HepG2 (cell line): ENCODE data around the gene SALL4. TPM values are rescaled to one million over a fixed set of nuclear protein-coding genes. Genes with fewer than 3 reads are reported as not detected.

ENCODE experiments used
- AGO1 ChIP-seq: fragments of 200-400 bp; formaldehyde crosslinking; IDR thresholded peaks from 2 replicates; pipeline ENCODE4 v1.6.1; 2017; ENCODE audit warnings: mild to moderate bottlenecking, low read depth, low read length, moderate library complexity; ENCODE audit not compliant: poor library complexity, severe bottlenecking
- ATF1 ChIP-seq: IDR thresholded peaks from 2 replicates; pipeline ENCODE4 v1.6.1; 2016; ENCODE audit warnings: mild to moderate bottlenecking, control low read depth
- CREM ChIP-seq, 2 experiments: sonication (generic) in 1 of 2; formaldehyde crosslinking in 1 of 2; IDR thresholded peaks; 2 replicates each; pipeline versions ENCODE4 v1.4.0 to v1.6.1; 2016 to 2020; ENCODE audit warnings: antibody characterized with exemption in 1 of 2, mild to moderate bottlenecking in 1 of 2, missing genetic modification reagents in 1 of 2
- HOXA7 ChIP-seq: sonication (generic); formaldehyde crosslinking; IDR thresholded peaks from 2 replicates; pipeline ENCODE4 v1.8.1; 2022; ENCODE audit warnings: mild to moderate bottlenecking, missing genetic modification reagents, moderate library complexity
- ISX ChIP-seq: sonication (generic); formaldehyde crosslinking; conservative IDR thresholded peaks from 2 replicates; pipeline ENCODE4 v1.5.0; 2020; ENCODE audit warnings: missing genetic modification reagents
- KLF16 ChIP-seq, 2 experiments: sonication (generic) in 1 of 2; formaldehyde crosslinking in 1 of 2; IDR thresholded peaks; 2 replicates each; pipeline versions ENCODE4 v1.6.1 to v1.8.0; 2016 to 2023; ENCODE audit warnings: missing genetic modification reagents in 2 of 2, missing compliant biosample characterization in 1 of 2
- KMT2A ChIP-seq: sonication (generic); formaldehyde crosslinking; IDR thresholded peaks from 2 replicates; pipeline ENCODE4 v1.4.0; 2020; ENCODE audit warnings: missing genetic modification reagents
- PRMT3 ChIP-seq: sonication (generic); formaldehyde crosslinking; IDR thresholded peaks from 2 replicates; pipeline ENCODE4 v1.8.1; 2022; ENCODE audit warnings: low read depth, mild to moderate bottlenecking, moderate library complexity, missing genetic modification reagents, borderline replicate concordance
- SMAD1 ChIP-seq: sonication (generic); formaldehyde crosslinking; IDR thresholded peaks from 2 replicates; pipeline ENCODE4 v1.4.0; 2020; ENCODE audit warnings: missing genetic modification reagents, low read depth, mild to moderate bottlenecking, borderline replicate concordance
- TAF1 ChIP-seq: sonication (generic); formaldehyde crosslinking; IDR thresholded peaks from 2 replicates; pipeline ENCODE4 v1.4.0; 2020; ENCODE audit warnings: missing genetic modification reagents
- TCF12 ChIP-seq, 2 experiments: fragments of 450-650 bp in 1 of 2; sonication (generic) in 1 of 2; formaldehyde crosslinking in 1 of 2; IDR thresholded peaks; 2 replicates each; pipeline versions ENCODE4 v1.6.1 to v1.8.0; 2017 to 2022; ENCODE audit warnings: antibody characterized with exemption in 1 of 2, mild to moderate bottlenecking in 1 of 2, missing genetic modification reagents in 1 of 2, moderate library complexity in 1 of 2
- TOPORS ChIP-seq: sonication (generic); formaldehyde crosslinking; IDR thresholded peaks from 2 replicates; pipeline ENCODE4 v1.8.0; 2023; ENCODE audit warnings: mild to moderate bottlenecking, missing genetic modification reagents
- U2AF2 ChIP-seq: fragments of 200-400 bp; formaldehyde crosslinking; IDR thresholded peaks from 2 replicates; pipeline ENCODE4 v1.6.1; 2017; ENCODE audit warnings: low read depth, mild to moderate bottlenecking, low read length
- ZNF333 ChIP-seq: sonication (generic); formaldehyde crosslinking; IDR thresholded peaks from 2 replicates; pipeline ENCODE4 v1.4.0; 2020; ENCODE audit warnings: mild to moderate bottlenecking, missing genetic modification reagents, borderline replicate concordance
- ZNF605 ChIP-seq: sonication (generic); formaldehyde crosslinking; IDR thresholded peaks from 2 replicates; pipeline ENCODE4 v1.8.0; 2022; ENCODE audit warnings: mild to moderate bottlenecking, missing genetic modification reagents
- ZNF615 ChIP-seq: sonication (generic); formaldehyde crosslinking; IDR thresholded peaks from 2 replicates; pipeline ENCODE4 v1.5.0; 2020; ENCODE audit warnings: mild to moderate bottlenecking, missing genetic modification reagents, borderline replicate concordance
- ZNF788 ChIP-seq: sonication (generic); formaldehyde crosslinking; IDR thresholded peaks from 2 replicates; pipeline ENCODE4 v1.5.0; 2020; ENCODE audit warnings: mild to moderate bottlenecking, missing genetic modification reagents, borderline replicate concordance
- polyA plus RNA-seq, 8 experiments: library from polyadenylated mRNA; depleted of rRNA in 3 of 8; stranded (reverse) in 7 of 8; unstranded in 1 of 8; fragments of >200 nt; fragmentation: Illumina TruSeq in 4 of 8; extraction: Trizol in 4 of 8; gene quantifications; 2 replicates each; pipeline versions ENCODE4 v1.2.1 to v1.2.3, GENCODE V29; 2011 to 2016; ENCODE audit warnings: low read depth in 4 of 8, missing spikeins in 1 of 8, mixed read lengths in 1 of 8; ENCODE audit not compliant: insufficient read depth in 1 of 8
- total RNA-seq, 5 experiments: library from RNA; depleted of rRNA; stranded (reverse); fragments of >200 nt; fragmentation: Illumina TruSeq; extraction: Trizol; gene quantifications; 2 replicates each; pipeline ENCODE4 v1.2.3, GENCODE V29; 2016; ENCODE audit warnings: low read depth in 1 of 5
- TF ChIP-seq, protein P1 (sequence below): sonication (generic); formaldehyde crosslinking; IDR thresholded peaks from 2 replicates; pipeline ENCODE4 v1.5.1; 2020; ENCODE audit warnings: mild to moderate bottlenecking, missing genetic modification reagents, borderline replicate concordance
- TF ChIP-seq, protein P2 (sequence below): sonication (generic); formaldehyde crosslinking; IDR thresholded peaks from 2 replicates; pipeline ENCODE4 v1.8.1; 2023; ENCODE audit warnings: mild to moderate bottlenecking, missing genetic modification reagents
- TF ChIP-seq, protein P3 (sequence below): sonication (generic); formaldehyde crosslinking; IDR thresholded peaks from 2 replicates; pipeline ENCODE4 v1.9.0; 2021; ENCODE audit warnings: missing genetic modification reagents, mild to moderate bottlenecking, borderline replicate concordance

SALL4 gene
- total and polyA plus RNA-seq, 2 of the 13 experiments (the other 11 are each of a cell fraction or from before 2014, with no cell fraction given): 0.33 to 1.8 TPM

DNA sequence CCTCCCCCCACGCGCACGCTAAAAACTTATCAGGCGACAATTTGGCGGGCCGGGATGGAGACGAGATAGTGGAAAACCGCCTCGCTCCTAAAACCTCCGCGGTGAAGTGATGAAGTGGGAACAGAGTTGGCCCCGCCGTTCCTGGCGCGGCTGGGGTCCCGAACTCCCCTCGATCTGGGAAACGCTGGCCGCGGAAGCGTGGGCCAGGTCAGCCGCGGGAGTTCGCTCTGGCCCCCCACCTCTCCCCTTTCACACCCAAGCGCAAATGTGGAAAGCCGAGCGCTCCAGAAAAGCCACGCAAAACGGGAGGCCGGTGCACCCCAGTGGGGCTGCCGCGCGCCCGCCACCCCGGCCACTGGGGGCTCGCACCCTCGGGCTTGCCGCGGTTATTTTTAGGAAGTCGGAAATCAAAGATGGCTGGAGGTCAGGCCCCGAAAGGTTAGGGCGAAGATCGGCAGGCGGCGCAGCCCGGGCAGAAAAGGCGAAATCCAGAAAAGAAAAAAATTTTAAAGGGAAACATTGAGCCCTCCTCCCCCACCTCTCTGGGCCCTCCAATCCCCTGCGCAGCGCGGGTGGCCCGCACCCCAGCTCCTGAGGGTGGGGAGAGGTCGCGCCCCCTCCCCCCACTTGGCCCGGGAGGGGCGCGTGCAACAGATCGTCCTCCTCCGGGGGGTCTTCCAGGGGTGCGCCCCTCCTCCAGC is 1.0 kb downstream of the SALL4 start (continued):
- TF ChIP-seq, protein P1, sequence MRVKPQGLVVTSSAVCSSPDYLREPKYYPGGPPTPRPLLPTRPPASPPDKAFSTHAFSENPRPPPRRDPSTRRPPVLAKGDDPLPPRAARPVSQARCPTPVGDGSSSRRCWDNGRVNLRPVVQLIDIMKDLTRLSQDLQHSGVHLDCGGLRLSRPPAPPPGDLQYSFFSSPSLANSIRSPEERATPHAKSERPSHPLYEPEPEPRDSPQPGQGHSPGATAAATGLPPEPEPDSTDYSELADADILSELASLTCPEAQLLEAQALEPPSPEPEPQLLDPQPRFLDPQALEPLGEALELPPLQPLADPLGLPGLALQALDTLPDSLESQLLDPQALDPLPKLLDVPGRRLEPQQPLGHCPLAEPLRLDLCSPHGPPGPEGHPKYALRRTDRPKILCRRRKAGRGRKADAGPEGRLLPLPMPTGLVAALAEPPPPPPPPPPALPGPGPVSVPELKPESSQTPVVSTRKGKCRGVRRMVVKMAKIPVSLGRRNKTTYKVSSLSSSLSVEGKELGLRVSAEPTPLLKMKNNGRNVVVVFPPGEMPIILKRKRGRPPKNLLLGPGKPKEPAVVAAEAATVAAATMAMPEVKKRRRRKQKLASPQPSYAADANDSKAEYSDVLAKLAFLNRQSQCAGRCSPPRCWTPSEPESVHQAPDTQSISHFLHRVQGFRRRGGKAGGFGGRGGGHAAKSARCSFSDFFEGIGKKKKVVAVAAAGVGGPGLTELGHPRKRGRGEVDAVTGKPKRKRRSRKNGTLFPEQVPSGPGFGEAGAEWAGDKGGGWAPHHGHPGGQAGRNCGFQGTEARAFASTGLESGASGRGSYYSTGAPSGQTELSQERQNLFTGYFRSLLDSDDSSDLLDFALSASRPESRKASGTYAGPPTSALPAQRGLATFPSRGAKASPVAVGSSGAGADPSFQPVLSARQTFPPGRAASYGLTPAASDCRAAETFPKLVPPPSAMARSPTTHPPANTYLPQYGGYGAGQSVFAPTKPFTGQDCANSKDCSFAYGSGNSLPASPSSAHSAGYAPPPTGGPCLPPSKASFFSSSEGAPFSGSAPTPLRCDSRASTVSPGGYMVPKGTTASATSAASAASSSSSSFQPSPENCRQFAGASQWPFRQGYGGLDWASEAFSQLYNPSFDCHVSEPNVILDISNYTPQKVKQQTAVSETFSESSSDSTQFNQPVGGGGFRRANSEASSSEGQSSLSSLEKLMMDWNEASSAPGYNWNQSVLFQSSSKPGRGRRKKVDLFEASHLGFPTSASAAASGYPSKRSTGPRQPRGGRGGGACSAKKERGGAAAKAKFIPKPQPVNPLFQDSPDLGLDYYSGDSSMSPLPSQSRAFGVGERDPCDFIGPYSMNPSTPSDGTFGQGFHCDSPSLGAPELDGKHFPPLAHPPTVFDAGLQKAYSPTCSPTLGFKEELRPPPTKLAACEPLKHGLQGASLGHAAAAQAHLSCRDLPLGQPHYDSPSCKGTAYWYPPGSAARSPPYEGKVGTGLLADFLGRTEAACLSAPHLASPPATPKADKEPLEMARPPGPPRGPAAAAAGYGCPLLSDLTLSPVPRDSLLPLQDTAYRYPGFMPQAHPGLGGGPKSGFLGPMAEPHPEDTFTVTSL (CRISPR knock-in tag): no peak
- TF ChIP-seq TCF12 (IDR thresholded peaks at IDR 0.05): no peak
- TF ChIP-seq TCF12 (CRISPR knock-in tag; IDR thresholded peaks at IDR 0.05): no peak
- no peak for TF ChIP-seq CREM (IDR thresholded peaks at IDR 0.05)
- no peak for TF ChIP-seq CREM (CRISPR knock-in tag; IDR thresholded peaks at IDR 0.05)
- TF ChIP-seq ISX (CRISPR knock-in tag): peak; percentile 84; the same call in 1 of the 2 replicates
- no peak for TF ChIP-seq PRMT3
- no peak for TF ChIP-seq TOPORS (CRISPR knock-in tag)
- TF ChIP-seq SMAD1 (CRISPR knock-in tag): no peak
- TF ChIP-seq AGO1: no peak
- TF ChIP-seq KMT2A (CRISPR knock-in tag): no peak; the same call in 1 of the 2 replicates
- no peak for TF ChIP-seq ZNF333 (CRISPR knock-in tag)
- no peak; the same call in 1 of the 2 replicates for TF ChIP-seq ZNF788
- TF ChIP-seq ZNF615 (CRISPR knock-in tag): no peak
- TF ChIP-seq KLF16 (CRISPR knock-in tag; IDR thresholded peaks at IDR 0.05): no peak
- no peak for TF ChIP-seq ATF1 (CRISPR knock-in tag)
- 0 out of 2 replicates have a peak, but pooled peaks have one; percentile 17 for TF ChIP-seq ZNF605 (CRISPR knock-in tag)
- no peak for TF ChIP-seq TAF1
- TF ChIP-seq, protein P2, sequence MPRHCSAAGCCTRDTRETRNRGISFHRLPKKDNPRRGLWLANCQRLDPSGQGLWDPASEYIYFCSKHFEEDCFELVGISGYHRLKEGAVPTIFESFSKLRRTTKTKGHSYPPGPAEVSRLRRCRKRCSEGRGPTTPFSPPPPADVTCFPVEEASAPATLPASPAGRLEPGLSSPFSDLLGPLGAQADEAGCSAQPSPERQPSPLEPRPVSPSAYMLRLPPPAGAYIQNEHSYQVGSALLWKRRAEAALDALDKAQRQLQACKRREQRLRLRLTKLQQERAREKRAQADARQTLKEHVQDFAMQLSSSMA: 0 out of 2 replicates have a peak, but pooled peaks have one; percentile 29
- no peak for TF ChIP-seq HOXA7 (CRISPR knock-in tag)
- no peak for TF ChIP-seq U2AF2
- TF ChIP-seq, protein P3, sequence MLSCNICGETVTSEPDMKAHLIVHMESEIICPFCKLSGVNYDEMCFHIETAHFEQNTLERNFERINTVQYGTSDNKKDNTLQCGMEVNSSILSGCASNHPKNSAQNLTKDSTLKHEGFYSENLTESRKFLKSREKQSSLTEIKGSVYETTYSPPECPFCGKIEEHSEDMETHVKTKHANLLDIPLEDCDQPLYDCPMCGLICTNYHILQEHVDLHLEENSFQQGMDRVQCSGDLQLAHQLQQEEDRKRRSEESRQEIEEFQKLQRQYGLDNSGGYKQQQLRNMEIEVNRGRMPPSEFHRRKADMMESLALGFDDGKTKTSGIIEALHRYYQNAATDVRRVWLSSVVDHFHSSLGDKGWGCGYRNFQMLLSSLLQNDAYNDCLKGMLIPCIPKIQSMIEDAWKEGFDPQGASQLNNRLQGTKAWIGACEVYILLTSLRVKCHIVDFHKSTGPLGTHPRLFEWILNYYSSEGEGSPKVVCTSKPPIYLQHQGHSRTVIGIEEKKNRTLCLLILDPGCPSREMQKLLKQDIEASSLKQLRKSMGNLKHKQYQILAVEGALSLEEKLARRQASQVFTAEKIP: no peak
